Upper lobe of left lung (tissue), 4 donors: ENCODE data around the gene SAMD1.

Experiments used
- POLR2A ChIP-seq, 4 donors: fragments of 450-650 bp; IDR thresholded peaks; one replicate each; pipeline ENCODE4 v1.5.1; 2016 to 2017; ENCODE audit warnings: antibody characterized with exemption in 4 of 4, mild to moderate bottlenecking in 2 of 4
- POLR2AphosphoS5 ChIP-seq, 2 donors: sonication (generic); formaldehyde crosslinking; IDR thresholded peaks; one replicate each; pipeline ENCODE4 v1.5.1; 2017; ENCODE audit warnings: antibody characterized with exemption in 2 of 2
- TF ChIP-seq, protein P1 (sequence below), 6 experiments: fragments of 450-650 bp in 4 of 6; fragments of 200-600 bp in 2 of 6; sonication (generic) in 2 of 6; IDR thresholded peaks; one replicate each; pipeline ENCODE4 v1.5.1; 2016 to 2019; ENCODE audit warnings: antibody characterized with exemption in 6 of 6

DNA sequence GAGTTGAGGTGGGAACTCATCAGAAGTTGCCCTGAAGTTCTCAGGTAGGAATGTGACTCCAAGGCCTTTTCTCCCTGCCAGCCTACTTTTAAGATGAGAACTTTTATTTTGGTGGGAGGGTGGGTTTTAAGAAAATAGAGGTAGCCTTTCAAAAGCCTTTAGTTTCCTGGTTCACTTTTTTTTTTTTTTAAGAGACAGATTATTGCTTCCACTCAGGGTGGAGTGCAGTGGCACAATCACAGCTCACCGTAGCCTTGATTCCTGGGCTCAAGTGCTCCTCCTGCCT lies 7.9 kb downstream of the SAMD1 start:
- TF ChIP-seq, protein P1, sequence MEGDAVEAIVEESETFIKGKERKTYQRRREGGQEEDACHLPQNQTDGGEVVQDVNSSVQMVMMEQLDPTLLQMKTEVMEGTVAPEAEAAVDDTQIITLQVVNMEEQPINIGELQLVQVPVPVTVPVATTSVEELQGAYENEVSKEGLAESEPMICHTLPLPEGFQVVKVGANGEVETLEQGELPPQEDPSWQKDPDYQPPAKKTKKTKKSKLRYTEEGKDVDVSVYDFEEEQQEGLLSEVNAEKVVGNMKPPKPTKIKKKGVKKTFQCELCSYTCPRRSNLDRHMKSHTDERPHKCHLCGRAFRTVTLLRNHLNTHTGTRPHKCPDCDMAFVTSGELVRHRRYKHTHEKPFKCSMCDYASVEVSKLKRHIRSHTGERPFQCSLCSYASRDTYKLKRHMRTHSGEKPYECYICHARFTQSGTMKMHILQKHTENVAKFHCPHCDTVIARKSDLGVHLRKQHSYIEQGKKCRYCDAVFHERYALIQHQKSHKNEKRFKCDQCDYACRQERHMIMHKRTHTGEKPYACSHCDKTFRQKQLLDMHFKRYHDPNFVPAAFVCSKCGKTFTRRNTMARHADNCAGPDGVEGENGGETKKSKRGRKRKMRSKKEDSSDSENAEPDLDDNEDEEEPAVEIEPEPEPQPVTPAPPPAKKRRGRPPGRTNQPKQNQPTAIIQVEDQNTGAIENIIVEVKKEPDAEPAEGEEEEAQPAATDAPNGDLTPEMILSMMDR (IDR thresholded peaks at IDR 0.05): no peak
- TF ChIP-seq POLR2A (IDR thresholded peaks at IDR 0.05) (no peak), POLR2AphosphoS5 (IDR thresholded peaks at IDR 0.05) (no peak)
